OCI-LY3 (cell line): ENCODE measurements around the gene ZMIZ1.

ENCODE experiments used
- CTCF ChIP-seq: fragments of 200-600, 300-600 bp; sonication (generic); IDR thresholded peaks from 2 replicates; pipeline ENCODE4 v1.5.1; 2014; ENCODE audit warnings: antibody characterized with exemption, low read length, low read depth
- EZH2phosphoT487 ChIP-seq: fragments of 200-600 bp; shearing (Covaris generic); IDR thresholded peaks from 2 replicates; pipeline ENCODE4 v1.6.1; 2018; ENCODE audit warnings: antibody characterized with exemption, mixed run types, low read depth

- no peak for TF ChIP-seq CTCF
- no peak for TF ChIP-seq EZH2phosphoT487
Observed at GRCh38 chr10:79344502-79345195, 275.9 kb downstream of the ZMIZ1 start.
